HFF-Myc (cell line): ENCODE measurements around the gene NUP188.
A peak's percentile ranks its signal among the peaks of the same experiment; 100 is the strongest.
"Not testable (repeated sequence)": the region's sequence is repeated elsewhere in the genome, so short reads cannot be mapped to it uniquely, and the experiment has no call there.

ENCODE experiments used
- DNase-seq: peaks from one replicate; pipeline ENCODE4 v3.0.0-alpha.2; 2011; ENCODE audit warnings: low read depth; ENCODE audit errors: extremely low read depth
- H3K4me3 ChIP-seq: replicated peaks from 2 replicates; pipeline ENCODE4 v1.5.1; 2011; ENCODE audit warnings: low read depth, mild to moderate bottlenecking, control low read depth, low read length
- CTCF ChIP-seq: IDR thresholded peaks from 2 replicates; pipeline ENCODE4 v1.5.1; 2012; ENCODE audit warnings: mild to moderate bottlenecking, low read depth, low read length, control low read depth; ENCODE audit errors: missing control alignments

The NUP188 gene

GRCh38 chr9:129028192-129028966 is 80.9 kb downstream of the NUP188 start, which contains the start of gene SH3GLB2:
Gene SH3GLB2, minus strand, starts transcription at chr9:129028331. Its CDS starts 177 bp downstream, at chr9:129028154.
- peak; percentile 77 for TF ChIP-seq CTCF
- peak within 1 kb of the TSS; percentile 62 for H3K4me3 ChIP-seq
- DNase-seq, result peak; percentile 64

GRCh38 chr9:129030191-129030590 is 82.7 kb downstream of the NUP188 start:
- DNase-seq, result no peak
- TF ChIP-seq CTCF, result no peak
- no peak overlapping the region for H3K4me3 ChIP-seq

GRCh38 chr9:129031514-129031913 is 84.0 kb downstream of the NUP188 start:
- TF ChIP-seq CTCF, result no peak
- H3K4me3 ChIP-seq, result no peak overlapping the region
- no peak for DNase-seq

- no peak for DNase-seq
- TF ChIP-seq CTCF, result no peak
- no peak overlapping the region for H3K4me3 ChIP-seq
Observed at GRCh38 chr9:129032541-129033159, 85.2 kb downstream of the NUP188 start.

GRCh38 chr9:129033216-129033615 is 85.7 kb downstream of the NUP188 start:
- TF ChIP-seq CTCF, result no peak
- no peak for DNase-seq
- no peak overlapping the region for H3K4me3 ChIP-seq

- not testable (repeated sequence) for DNase-seq
- H3K4me3 ChIP-seq, result peak overlapping the region; percentile 95
Observed at GRCh38 chr9:129035838-129036237, 88.3 kb downstream of the NUP188 start.

GRCh38 chr9:129036241-129036922 is 88.9 kb downstream of the NUP188 start, which contains the start of gene MIGA2:
Gene MIGA2, plus strand, starts transcription at chr9:129036626. Its CDS starts 3,969 bp downstream, at chr9:129040595.
- peak; percentile 97 for DNase-seq
- no peak for TF ChIP-seq CTCF
- H3K4me3 ChIP-seq, result peak within 1 kb of the TSS; percentile 95
